HEK293 (cell line): ENCODE measurements around the gene MXD4.

Experiments used
- CTCF ChIA-PET: fragments of 350-600 bp; formaldehyde crosslinking; extraction: SDS; loops from one replicate; lab custom pipeline; 2021; ENCODE audit warnings: antibody characterized with exemption; lab: Yijun Ruan, JAX
- POLR2A ChIA-PET: fragments of 300-600 bp; formaldehyde crosslinking; extraction: SDS; loops from one replicate; lab custom pipeline; 2020; ENCODE audit warnings: antibody characterized with exemption, inconsistent platforms; lab: Yijun Ruan, JAX
- H3K27ac ChIP-seq: fragments of 200-500 bp; sonication (Bioruptor generic); 2 replicates; pipeline ENCODE4 v1.5.1; 2014; ENCODE audit warnings: low read depth, low read length, control low read depth, inconsistent platforms; ENCODE audit errors: extremely low read depth
- H3K36me3 ChIP-seq, 2 experiments: fragments of 200-500 bp in 1 of 2; sonication (Bioruptor generic) in 1 of 2; 1 replicate in 1 of 2; 2 replicates in 1 of 2; pipeline ENCODE4 v1.5.1; 2014 to 2017; ENCODE audit warnings: inconsistent platforms in 2 of 2, low read length in 2 of 2; ENCODE audit not compliant: control insufficient read depth in 2 of 2, insufficient read depth in 1 of 2
- H3K4me1 ChIP-seq: fragments of 200-500 bp; sonication (Bioruptor generic); 2 replicates; pipeline ENCODE4 v1.5.1; 2014; ENCODE audit warnings: mild to moderate bottlenecking, low read length, inconsistent platforms; ENCODE audit not compliant: control insufficient read depth, insufficient read depth
- H3K4me3 ChIP-seq: 2 replicates; pipeline ENCODE4 v1.5.1; 2011; ENCODE audit warnings: low read depth, mild to moderate bottlenecking, control low read depth, low read length, moderate library complexity
- H3K9me3 ChIP-seq: fragments of 200-500 bp; sonication (Bioruptor generic); 2 replicates; pipeline ENCODE4 v1.5.1; 2014; ENCODE audit warnings: low read depth, low read length, inconsistent platforms; ENCODE audit not compliant: control insufficient read depth, insufficient read depth
- KLF1 ChIP-seq: fragments of 450-650 bp; formaldehyde crosslinking; IDR thresholded peaks from 2 replicates; pipeline ENCODE4 v1.5.1; 2016; ENCODE audit warnings: missing biosample characterization, missing genetic modification characterization
- OSR2 ChIP-seq: fragments of 450-650 bp; formaldehyde crosslinking; IDR thresholded peaks from 2 replicates; pipeline ENCODE4 v1.5.1; 2016; ENCODE audit warnings: missing biosample characterization, missing genetic modification characterization
- OVOL3 ChIP-seq: fragments of 450-650 bp; formaldehyde crosslinking; IDR thresholded peaks from 2 replicates; pipeline ENCODE4 v1.5.1; 2016; ENCODE audit warnings: missing biosample characterization, missing genetic modification characterization
- PRDM1 ChIP-seq: fragments of 450-650 bp; formaldehyde crosslinking; IDR thresholded peaks from 2 replicates; pipeline ENCODE4; 2016; ENCODE audit warnings: missing biosample characterization, missing genetic modification characterization
- WT1 ChIP-seq: fragments of 450-650 bp; formaldehyde crosslinking; IDR thresholded peaks from 2 replicates; pipeline ENCODE4 v1.5.1; 2016; ENCODE audit warnings: missing biosample characterization, missing genetic modification characterization
- ZBTB11 ChIP-seq: fragments of 450-650 bp; formaldehyde crosslinking; conservative IDR thresholded peaks from 2 replicates; pipeline ENCODE4 v1.5.1; 2016; ENCODE audit warnings: low read depth, missing biosample characterization, missing genetic modification characterization
- ZFHX2 ChIP-seq: fragments of 450-650 bp; formaldehyde crosslinking; conservative IDR thresholded peaks from 2 replicates; pipeline ENCODE4 v1.5.1; 2016; ENCODE audit warnings: missing biosample characterization, missing genetic modification characterization
- ZNF10 ChIP-seq: fragments of 450-650 bp; formaldehyde crosslinking; IDR thresholded peaks from 2 replicates; pipeline ENCODE4 v1.5.1; 2017; ENCODE audit warnings: missing biosample characterization, missing genetic modification characterization
- ZNF132 ChIP-seq: fragments of 450-650 bp; formaldehyde crosslinking; IDR thresholded peaks from 2 replicates; pipeline ENCODE4 v1.5.1; 2017; ENCODE audit warnings: missing biosample characterization, missing genetic modification characterization, borderline replicate concordance
- ZNF501 ChIP-seq: fragments of 450-650 bp; formaldehyde crosslinking; IDR thresholded peaks from 2 replicates; pipeline ENCODE4 v1.5.1; 2016; ENCODE audit warnings: missing biosample characterization, missing genetic modification characterization
- ZNF571 ChIP-seq: fragments of 450-650 bp; formaldehyde crosslinking; IDR thresholded peaks from 2 replicates; pipeline ENCODE4 v1.5.0; 2017; ENCODE audit warnings: missing biosample characterization, missing genetic modification characterization
- ZNF624 ChIP-seq: fragments of 450-650 bp; formaldehyde crosslinking; IDR thresholded peaks from 2 replicates; pipeline ENCODE4 v1.5.1; 2017; ENCODE audit warnings: missing biosample characterization, missing genetic modification characterization
- ZNF701 ChIP-seq: fragments of 450-650 bp; formaldehyde crosslinking; IDR thresholded peaks from 2 replicates; pipeline ENCODE4 v1.5.1; 2016; ENCODE audit warnings: missing biosample characterization, missing genetic modification characterization
- ZNF707 ChIP-seq: fragments of 450-650 bp; formaldehyde crosslinking; IDR thresholded peaks from 2 replicates; pipeline ENCODE4 v1.5.1; 2016; ENCODE audit warnings: missing biosample characterization, missing genetic modification characterization
- ZNF747 ChIP-seq: fragments of 450-650 bp; formaldehyde crosslinking; IDR thresholded peaks from 2 replicates; pipeline ENCODE4 v1.5.1; 2016; ENCODE audit warnings: missing biosample characterization, missing genetic modification characterization
- ZNF76 ChIP-seq: fragments of 450-650 bp; formaldehyde crosslinking; IDR thresholded peaks from 2 replicates; pipeline ENCODE4; 2016; ENCODE audit warnings: low read depth, missing biosample characterization, missing genetic modification characterization, borderline replicate concordance
- ZNF792 ChIP-seq: fragments of 450-650 bp; formaldehyde crosslinking; IDR thresholded peaks from 2 replicates; pipeline ENCODE4 v1.5.1; 2016; ENCODE audit warnings: missing biosample characterization, missing genetic modification characterization
- ZSCAN23 ChIP-seq: fragments of 450-650 bp; formaldehyde crosslinking; IDR thresholded peaks from 2 replicates; pipeline ENCODE4 v1.5.1; 2016; ENCODE audit warnings: missing biosample characterization, missing genetic modification characterization
- TF ChIP-seq, protein P1 (sequence below): fragments of 450-650 bp; formaldehyde crosslinking; IDR thresholded peaks from 2 replicates; pipeline ENCODE4 v1.5.1; 2016; ENCODE audit warnings: missing biosample characterization, missing genetic modification characterization

The MXD4 gene

DNA sequence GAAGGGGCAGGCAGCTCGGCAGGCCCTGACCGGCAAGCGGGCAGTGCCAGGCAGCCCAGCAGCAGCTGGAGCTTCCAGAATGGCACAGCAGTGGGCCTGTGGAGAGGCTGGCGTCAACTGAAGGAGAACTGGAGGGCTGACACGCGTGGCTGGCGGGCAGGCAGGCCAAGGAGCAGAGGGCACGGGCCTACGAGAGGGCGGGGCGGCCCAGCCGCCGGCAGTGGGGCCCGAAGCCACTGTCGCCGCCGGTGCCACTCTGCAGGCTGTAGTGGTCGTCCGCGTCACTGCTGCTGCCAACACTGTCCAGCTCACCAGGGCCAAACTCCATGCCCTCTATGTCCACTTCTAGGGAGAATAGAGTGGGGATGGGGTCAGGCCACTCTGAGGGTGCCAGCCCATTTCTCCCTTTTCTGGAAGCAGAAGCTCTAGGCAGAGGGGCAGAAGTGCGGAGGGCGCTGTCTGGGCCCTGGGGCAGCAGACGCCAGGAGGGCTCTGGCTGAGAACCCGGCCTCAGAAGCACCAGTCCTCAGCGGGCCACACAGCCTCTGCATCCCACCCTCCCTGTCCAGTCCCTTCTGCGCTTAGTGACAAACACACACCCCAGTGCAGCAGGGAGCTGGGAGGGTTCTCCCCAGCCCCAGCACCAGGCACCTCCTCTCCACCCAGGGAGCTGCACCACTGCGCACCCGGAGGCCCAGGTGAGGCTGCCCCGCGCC lies 11.4 kb downstream of the MXD4 start:
- Histone ChIP-seq H3K4me1 (no peaks in the 10 kb centered on the region), H3K9me3 (no peaks in the 10 kb centered on the region), H3K36me3 (peaks cover 0 to 64% of the 10 kb centered on the region in 2 experiments; a peak in 1 of 3 replicates), H3K4me3 (no peak overlapping the region), H3K27ac (no peak overlapping the region)
- TF ChIP-seq KLF1 (tag by site-specific recombination) (no peak), ZNF707 (tag by site-specific recombination) (no peak), ZNF624 (tag by site-specific recombination) (no peak), ZNF10 (tag by site-specific recombination) (no peak), WT1 (tag by site-specific recombination) (no peak), ZBTB11 (tag by site-specific recombination) (no peak), ZNF747 (no peak), ZNF76 (no peak), ZFHX2 (tag by site-specific recombination) (no peak), ZNF792 (tag by site-specific recombination) (no peak), OSR2 (tag by site-specific recombination) (no peak), ZNF501 (tag by site-specific recombination) (no peak), ZNF132 (tag by site-specific recombination) (no peak), PRDM1 (tag by site-specific recombination) (no peak)
- TF ChIP-seq, protein P1, sequence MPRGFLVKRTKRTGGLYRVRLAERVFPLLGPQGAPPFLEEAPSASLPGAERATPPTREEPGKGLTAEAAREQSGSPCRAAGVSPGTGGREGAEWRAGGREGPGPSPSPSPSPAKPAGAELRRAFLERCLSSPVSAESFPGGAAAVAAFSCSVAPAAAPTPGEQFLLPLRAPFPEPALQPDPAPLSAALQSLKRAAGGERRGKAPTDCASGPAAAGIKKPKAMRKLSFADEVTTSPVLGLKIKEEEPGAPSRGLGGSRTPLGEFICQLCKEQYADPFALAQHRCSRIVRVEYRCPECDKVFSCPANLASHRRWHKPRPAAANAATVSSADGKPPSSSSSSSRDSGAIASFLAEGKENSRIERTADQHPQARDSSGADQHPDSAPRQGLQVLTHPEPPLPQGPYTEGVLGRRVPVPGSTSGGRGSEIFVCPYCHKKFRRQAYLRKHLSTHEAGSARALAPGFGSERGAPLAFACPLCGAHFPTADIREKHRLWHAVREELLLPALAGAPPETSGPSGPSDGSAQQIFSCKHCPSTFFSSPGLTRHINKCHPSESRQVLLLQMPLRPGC (tag by site-specific recombination) = no peak
- ChIA-PET CTCF (no interaction called here), POLR2A (no interaction called here)

GRCh38 chr4:2249526-2250356 lies 12.2 kb downstream of the MXD4 start:
- Histone ChIP-seq H3K36me3 (peaks cover 0 to 58% of the 10 kb centered on the region in 2 experiments; a peak in 1 of 3 replicates), H3K4me3 (no peak overlapping the region), H3K4me1 (no peaks in the 10 kb centered on the region), H3K9me3 (no peaks in the 10 kb centered on the region), H3K27ac (no peak overlapping the region)
- no peak for TF ChIP-seq ZNF571 (tag by site-specific recombination)
- no peak for TF ChIP-seq OVOL3
- TF ChIP-seq ZNF701 = no peak
- TF ChIP-seq ZSCAN23 (tag by site-specific recombination) = no peak
- ChIA-PET POLR2A (interaction anchor here (0.7 kb wide), 1 partner anchor 143 kb away, joined by 5 read pairs; no protein-coding TSS in a partner anchor), CTCF (no interaction called here)
